ENCODE results near the gene RANBP17.

GRCh38 chr5:171271798-171272197, 410.0 kb downstream of the RANBP17 start:
- TF ChIP-seq POLR2A (IDR thresholded peaks at IDR 0.05): no peak
- no peak for TF ChIP-seq CTCF (IDR thresholded peaks at IDR 0.05)
